ENCODE results near the gene TASP1.

GRCh38 chr20:13487202-13487601 is 151.5 kb downstream of the TASP1 start:
- no peak for TF ChIP-seq FOXM1 (IDR thresholded peaks at IDR 0.05; ENCODE audit: borderline replicate concordance)
- TF ChIP-seq FOXA1 (IDR thresholded peaks at IDR 0.05), result no peak
- no peak for TF ChIP-seq ARNT (IDR thresholded peaks at IDR 0.05)
- no peak for TF ChIP-seq SUZ12 (IDR thresholded peaks at IDR 0.05)
- no peak for TF ChIP-seq SP1 (IDR thresholded peaks at IDR 0.05)
- no peak for TF ChIP-seq FOXK2 (IDR thresholded peaks at IDR 0.05)
- no peak for TF ChIP-seq BHLHE40 (IDR thresholded peaks at IDR 0.05; ENCODE audit: borderline replicate concordance)
- TF ChIP-seq TARDBP (IDR thresholded peaks at IDR 0.05), result no peak
- no peak for TF ChIP-seq HDGF (IDR thresholded peaks at IDR 0.05; ENCODE audit: borderline replicate concordance)

All from HEK293T (cell line).